Transverse colon (tissue), 3 donors: ENCODE data around the gene ACTN1.

Experiments
- EP300 ChIP-seq: sonication (generic); formaldehyde crosslinking; IDR thresholded peaks from one replicate; pipeline ENCODE4 v1.6.1; 2017; ENCODE audit warnings: antibody characterized with exemption, low read depth
- TF ChIP-seq, protein P1 (sequence below), 5 experiments: fragments of 200-600 bp in 3 of 5; fragments of 450-650 bp in 2 of 5; sonication (generic) in 3 of 5; IDR thresholded peaks; 1 replicate in 2 of 5; 2 replicates in 3 of 5; pipeline ENCODE4 v1.5.1; 2016 to 2017; ENCODE audit warnings: antibody characterized with exemption in 5 of 5, inconsistent platforms in 3 of 5, mild to moderate bottlenecking in 2 of 5, moderate library complexity in 1 of 5

DNA sequence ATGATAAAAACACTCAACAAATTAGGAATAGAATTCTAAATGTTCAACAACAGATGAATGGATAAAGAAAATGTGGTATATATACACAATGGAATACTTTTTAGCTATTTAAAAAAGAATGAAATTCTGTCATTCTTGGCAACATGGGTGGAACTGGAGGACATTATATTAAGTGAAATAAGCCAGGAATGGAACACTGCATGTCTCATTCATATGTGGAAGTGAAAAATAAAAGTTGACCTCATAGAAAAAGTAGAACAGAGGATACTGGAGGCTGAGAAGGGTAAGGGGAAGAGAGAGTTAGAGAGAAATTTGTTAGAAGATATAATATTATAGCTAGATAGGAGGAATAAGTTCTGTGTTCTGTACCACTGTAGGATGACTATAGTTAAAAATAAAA lies 150.4 kb downstream of the ACTN1 start:
- TF ChIP-seq, protein P1, sequence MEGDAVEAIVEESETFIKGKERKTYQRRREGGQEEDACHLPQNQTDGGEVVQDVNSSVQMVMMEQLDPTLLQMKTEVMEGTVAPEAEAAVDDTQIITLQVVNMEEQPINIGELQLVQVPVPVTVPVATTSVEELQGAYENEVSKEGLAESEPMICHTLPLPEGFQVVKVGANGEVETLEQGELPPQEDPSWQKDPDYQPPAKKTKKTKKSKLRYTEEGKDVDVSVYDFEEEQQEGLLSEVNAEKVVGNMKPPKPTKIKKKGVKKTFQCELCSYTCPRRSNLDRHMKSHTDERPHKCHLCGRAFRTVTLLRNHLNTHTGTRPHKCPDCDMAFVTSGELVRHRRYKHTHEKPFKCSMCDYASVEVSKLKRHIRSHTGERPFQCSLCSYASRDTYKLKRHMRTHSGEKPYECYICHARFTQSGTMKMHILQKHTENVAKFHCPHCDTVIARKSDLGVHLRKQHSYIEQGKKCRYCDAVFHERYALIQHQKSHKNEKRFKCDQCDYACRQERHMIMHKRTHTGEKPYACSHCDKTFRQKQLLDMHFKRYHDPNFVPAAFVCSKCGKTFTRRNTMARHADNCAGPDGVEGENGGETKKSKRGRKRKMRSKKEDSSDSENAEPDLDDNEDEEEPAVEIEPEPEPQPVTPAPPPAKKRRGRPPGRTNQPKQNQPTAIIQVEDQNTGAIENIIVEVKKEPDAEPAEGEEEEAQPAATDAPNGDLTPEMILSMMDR (IDR thresholded peaks at IDR 0.05): no peak
- no peak for TF ChIP-seq EP300
